ENCODE results near the gene SUMO2. TPM values are rescaled to one million over a fixed set of nuclear protein-coding genes. Genes with fewer than 3 reads are reported as not detected.
A peak's percentile ranks its signal among the peaks of the same experiment; 100 is the strongest.

Gene SUMO2
- total and polyA plus RNA-seq, 2 of the 4 experiments (the other 2 are of a cell fraction), result 71.3 to 83.7 TPM

DNA sequence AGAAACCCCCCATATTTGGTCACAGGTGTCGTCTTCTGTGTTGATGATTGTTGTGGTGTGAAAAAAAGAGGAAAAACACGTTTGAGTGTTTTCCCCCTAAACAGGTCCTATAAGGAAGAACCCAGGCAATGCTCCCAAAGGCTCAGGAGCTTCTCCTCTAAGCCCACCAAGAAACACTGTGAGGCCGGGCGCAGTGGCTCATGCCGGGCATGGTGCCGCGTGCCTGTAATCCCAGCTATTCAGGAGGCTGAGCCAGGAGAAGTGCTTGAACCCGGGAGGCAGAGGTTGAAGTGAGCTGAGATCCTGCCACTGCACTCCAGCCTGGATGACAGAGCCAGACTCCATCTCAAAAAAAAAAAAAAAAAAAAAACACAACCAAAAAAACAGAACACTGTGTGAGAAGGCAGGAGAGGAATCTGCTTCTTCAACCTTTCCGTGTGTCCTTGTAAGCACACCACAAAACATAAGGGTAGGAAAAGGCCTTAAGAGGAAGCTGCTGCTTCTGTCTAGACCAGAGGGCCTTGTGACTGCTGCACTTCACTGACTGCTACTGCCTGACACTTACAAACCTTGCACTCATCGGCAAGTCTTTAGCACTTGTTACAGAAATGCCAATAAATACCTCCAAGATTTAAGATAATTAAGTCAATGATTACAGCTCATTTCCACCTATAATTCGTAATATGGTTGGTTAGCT is 37.8 kb downstream of the SUMO2 start:
- no peak overlapping the region for H3K4me2 ChIP-seq (ENCODE audit: low read depth, low read length)
- peaks cover 49 to 73% of the 10 kb centered on the region in 2 experiments for H3K79me1 ChIP-seq (ENCODE audit: low read depth in 1 of 2, low read length in 2 of 2)
- H3K4ac ChIP-seq (ENCODE audit: low read depth, low read length), result no peak overlapping the region
- H2AK5ac ChIP-seq (ENCODE audit: low read depth, low read length), result no peak overlapping the region
- ATAC-seq (ENCODE audit: low read depth) (no peak), DNase-seq (no peak)
- in situ Hi-C loops (cut with MboI; ENCODE audit: low sequenced_read_pairs) (no loop called here), dilution Hi-C loops (cut with HindIII; ENCODE audit: low sequenced_read_pairs, unreplicated experiment) (no loop called here), intact Hi-C loops (cut with micrococcal nuclease) (no loop called here)
- ChIA-PET POLR2A (ENCODE audit: unreplicated experiment) (interaction anchor here (0.6 kb wide), 2 partner anchors 261 to 322 kb away, joined by 3 to 4 read pairs; no protein-coding TSS in a partner anchor), CTCF (no interaction called here)
- 100% methylated on average over 1 of the region's 11 CpGs; no CpG with 5 or more reads in 1 of the 2 experiments for WGBS, 2 experiments (ENCODE audit: extremely low coverage in 2 of 2, insufficient read length in 1 of 2)
- no peak overlapping the region for H2AK9ac ChIP-seq (replicated peaks; ENCODE audit: low read depth, low read length, poor library complexity)
- TF ChIP-seq RAD21 (IDR thresholded peaks at IDR 0.05; ENCODE audit: low read length), result no peak
- no peak for TF ChIP-seq MXI1 (IDR thresholded peaks at IDR 0.05; ENCODE audit: borderline replicate concordance, low read depth, low read length)
- no peak overlapping the region for H3K4me3 ChIP-seq (ENCODE audit: insufficient read depth, low read depth, low read length)
- H3K27me3 ChIP-seq (ENCODE audit: control insufficient read depth, insufficient read depth, low read length), result no peaks in the 10 kb centered on the region
- no peak overlapping the region for H4K91ac ChIP-seq (ENCODE audit: insufficient read depth, low read depth, low read length)
- no peak overlapping the region for H3K14ac ChIP-seq (replicated peaks; ENCODE audit: low read depth, low read length)
- 0 out of 2 replicates have a peak, but pooled peaks cover 1% of the 10 kb centered on the region for H3K4me1 ChIP-seq (ENCODE audit: control insufficient read depth, insufficient read depth, low read length)
- peaks cover 11% of the 10 kb centered on the region for H4K20me1 ChIP-seq (ENCODE audit: insufficient read depth, low read length)
- no peak overlapping the region for H2AFZ ChIP-seq (replicated peaks; ENCODE audit: low read length, poor library complexity)
- H3K23ac ChIP-seq (ENCODE audit: low read depth, low read length), result no peak overlapping the region
- H2BK15ac ChIP-seq (ENCODE audit: low read depth, low read length), result no peak overlapping the region
- no peak overlapping the region for H2BK20ac ChIP-seq (ENCODE audit: low read depth, low read length)
- H2BK5ac ChIP-seq (ENCODE audit: low read depth, low read length, poor library complexity, severe bottlenecking), result no peak overlapping the region
- no peaks in the 10 kb centered on the region for H3K9me3 ChIP-seq (ENCODE audit: control insufficient read depth, insufficient read depth, low read length)
- H4K8ac ChIP-seq (ENCODE audit: low read depth in 2 of 2, low read length in 2 of 2), result peak overlapping the region in 1 of 2 experiments; percentile 15; a peak in 1 of 4 replicates
- no peak overlapping the region for H3K18ac ChIP-seq (ENCODE audit: low read depth, low read length)
- no peak overlapping the region for H4K5ac ChIP-seq (ENCODE audit: low read depth, low read length)
- no peak overlapping the region for H3K56ac ChIP-seq (ENCODE audit: extremely low read depth, insufficient read depth, low read length)
- no peak overlapping the region for H2BK120ac ChIP-seq (ENCODE audit: low read depth, low read length)
- no peaks in the 10 kb centered on the region; the same call in 1 of the 2 replicates for H3K9me1 ChIP-seq (ENCODE audit: insufficient read depth, low read length)
- H3K27ac ChIP-seq (ENCODE audit: insufficient read depth, low read length), result no peak overlapping the region
- no TSS peak for BruUV-seq (replicated peaks)
- no peak overlapping the region for H3K9ac ChIP-seq (ENCODE audit: low read depth, low read length)
- peaks cover 53% of the 10 kb centered on the region for H3K36me3 ChIP-seq (ENCODE audit: control insufficient read depth, insufficient read depth, low read length)

All from IMR-90 (cell line).